GM19452 (cell line): ENCODE data around the gene ANKIB1.
"Not testable (repeated sequence)": the region's sequence is repeated elsewhere in the genome, so short reads cannot be mapped to it uniquely, and the experiment has no call there.

Experiments used
- ATAC-seq: cut with Tn5 transposase; IDR thresholded peaks from one replicate; pipeline ENCODE4 v1.9.1; 2021; ENCODE audit not compliant: unreplicated experiment

The ANKIB1 gene

GRCh38 chr7:92325858-92326257, 80.1 kb downstream of the ANKIB1 start:
- no peak for ATAC-seq

GRCh38 chr7:92330835-92331438, 85.2 kb downstream of the ANKIB1 start:
- no peak for ATAC-seq

- no peak for ATAC-seq
Observed at GRCh38 chr7:92331508-92331907, 85.7 kb downstream of the ANKIB1 start.

- ATAC-seq: no peak
Observed at GRCh38 chr7:92332782-92333181, 87.0 kb downstream of the ANKIB1 start.

GRCh38 chr7:92333866-92334265, 88.1 kb downstream of the ANKIB1 start:
- no peak for ATAC-seq

- no peak for ATAC-seq
Observed at GRCh38 chr7:92335574-92335973, 89.8 kb downstream of the ANKIB1 start.

GRCh38 chr7:92336662-92337340, 91.0 kb downstream of the ANKIB1 start:
- ATAC-seq: no peak

- no peak for ATAC-seq
Observed at GRCh38 chr7:92340016-92340415, 94.2 kb downstream of the ANKIB1 start.

GRCh38 chr7:92343714-92344113, 97.9 kb downstream of the ANKIB1 start:
- ATAC-seq: no peak

GRCh38 chr7:92352009-92352408, 106.2 kb downstream of the ANKIB1 start:
- no peak for ATAC-seq

GRCh38 chr7:92354214-92354613, 108.4 kb downstream of the ANKIB1 start:
- ATAC-seq: no peak

GRCh38 chr7:92356406-92356805, 110.6 kb downstream of the ANKIB1 start:
- ATAC-seq: no peak

GRCh38 chr7:92357260-92357659, 111.5 kb downstream of the ANKIB1 start:
- ATAC-seq: no peak

- ATAC-seq: not testable (repeated sequence)
Observed at GRCh38 chr7:92359179-92359578, 113.4 kb downstream of the ANKIB1 start.

GRCh38 chr7:92359801-92360200, 114.0 kb downstream of the ANKIB1 start:
- no peak for ATAC-seq

GRCh38 chr7:92360387-92360786, 114.6 kb downstream of the ANKIB1 start:
- no peak for ATAC-seq

- ATAC-seq: no peak
Observed at GRCh38 chr7:92362131-92362530, 116.4 kb downstream of the ANKIB1 start.

GRCh38 chr7:92366730-92367129, 121.0 kb downstream of the ANKIB1 start:
- ATAC-seq: no peak

- no peak for ATAC-seq
Observed at GRCh38 chr7:92368741-92369140, 123.0 kb downstream of the ANKIB1 start.

GRCh38 chr7:92375013-92375412, 129.2 kb downstream of the ANKIB1 start:
- no peak for ATAC-seq

- no peak for ATAC-seq
Observed at GRCh38 chr7:92391071-92391470, 145.3 kb downstream of the ANKIB1 start.

GRCh38 chr7:92397542-92397941, 151.8 kb downstream of the ANKIB1 start:
- no peak for ATAC-seq

GRCh38 chr7:92400013-92400412, 154.2 kb downstream of the ANKIB1 start:
- no peak for ATAC-seq
